Ishikawa (cell line): Measurements from ENCODE around the gene KIF16B.

ENCODE experiments used
- CEBPB ChIP-seq: IDR thresholded peaks from 2 replicates; pipeline ENCODE4 v1.6.1; 2012
- EGR1 ChIP-seq: IDR thresholded peaks from 2 replicates; pipeline ENCODE4 v1.6.1; 2012
- EP300 ChIP-seq: IDR thresholded peaks from 2 replicates; pipeline ENCODE4 v1.6.1; 2012; ENCODE audit warnings: borderline replicate concordance
- FOXM1 ChIP-seq: IDR thresholded peaks from 2 replicates; pipeline ENCODE4 v1.6.1; 2012; ENCODE audit warnings: low read depth, borderline replicate concordance
- NFIC ChIP-seq: IDR thresholded peaks from 2 replicates; pipeline ENCODE4 v1.6.1; 2012
- TCF12 ChIP-seq: IDR thresholded peaks from 2 replicates; pipeline ENCODE4 v1.6.1; 2012; ENCODE audit warnings: low read depth
- YY1 ChIP-seq: IDR thresholded peaks from 2 replicates; pipeline ENCODE4 v1.6.1; 2012; ENCODE audit warnings: low read depth
- ZBTB7A ChIP-seq: IDR thresholded peaks from 2 replicates; pipeline ENCODE4 v1.6.1; 2012; ENCODE audit warnings: low read depth
- TF ChIP-seq, protein P1 (sequence below): IDR thresholded peaks from 2 replicates; pipeline ENCODE4 v1.6.1; 2012
- TF ChIP-seq, protein P2 (sequence below): IDR thresholded peaks from 2 replicates; pipeline ENCODE4 v1.6.1; 2012

DNA sequence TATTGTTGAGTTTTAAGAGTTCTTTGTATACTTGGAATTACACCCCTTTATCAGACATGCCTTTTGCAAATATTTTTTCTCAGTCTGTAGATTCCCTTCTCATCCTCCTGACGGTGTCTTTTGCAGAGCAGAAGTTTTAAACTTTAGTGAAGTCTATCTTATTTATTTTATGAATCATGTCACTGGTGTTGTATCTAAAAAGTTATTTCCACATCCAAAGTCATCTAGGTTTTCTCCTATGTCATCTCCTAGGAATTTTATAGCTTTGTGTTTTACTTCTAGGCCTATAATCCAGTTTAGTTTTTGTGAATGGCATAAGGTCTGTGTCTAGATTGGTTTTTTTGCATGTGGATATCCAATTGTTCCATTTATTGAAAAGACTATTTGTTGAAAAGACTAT lies 271.3 kb downstream of the KIF16B start:
- TF ChIP-seq EGR1, result no peak
- TF ChIP-seq NFIC, result no peak
- TF ChIP-seq, protein P1, sequence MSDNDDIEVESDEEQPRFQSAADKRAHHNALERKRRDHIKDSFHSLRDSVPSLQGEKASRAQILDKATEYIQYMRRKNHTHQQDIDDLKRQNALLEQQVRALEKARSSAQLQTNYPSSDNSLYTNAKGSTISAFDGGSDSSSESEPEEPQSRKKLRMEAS, result no peak
- TF ChIP-seq TCF12, result no peak
- TF ChIP-seq CEBPB, result no peak
- no peak for TF ChIP-seq FOXM1
- no peak for TF ChIP-seq ZBTB7A
- TF ChIP-seq EP300, result no peak
- TF ChIP-seq YY1, result no peak
- TF ChIP-seq, protein P2, sequence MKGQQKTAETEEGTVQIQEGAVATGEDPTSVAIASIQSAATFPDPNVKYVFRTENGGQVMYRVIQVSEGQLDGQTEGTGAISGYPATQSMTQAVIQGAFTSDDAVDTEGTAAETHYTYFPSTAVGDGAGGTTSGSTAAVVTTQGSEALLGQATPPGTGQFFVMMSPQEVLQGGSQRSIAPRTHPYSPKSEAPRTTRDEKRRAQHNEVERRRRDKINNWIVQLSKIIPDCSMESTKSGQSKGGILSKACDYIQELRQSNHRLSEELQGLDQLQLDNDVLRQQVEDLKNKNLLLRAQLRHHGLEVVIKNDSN, result no peak
